ENCODE data around the gene GRK7.

DNA sequence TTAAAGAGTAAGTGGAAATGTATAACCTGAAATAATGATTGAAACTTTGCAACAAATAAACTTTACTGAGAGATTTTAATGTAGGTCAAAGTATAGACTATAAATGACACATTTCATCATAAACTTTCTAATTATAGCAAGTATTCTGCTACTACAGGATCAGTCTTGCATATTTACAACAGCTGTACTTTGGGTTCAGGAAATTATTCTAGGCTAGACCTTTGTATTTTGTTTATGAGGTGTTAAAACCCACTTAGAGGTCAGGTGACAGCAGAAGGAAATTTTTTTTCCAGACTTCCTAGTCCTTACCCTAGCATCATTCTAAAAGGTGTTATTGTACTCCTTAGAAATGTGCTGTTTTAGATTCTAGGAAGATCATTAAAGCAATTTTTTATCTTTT is 22.9 kb upstream of the GRK7 start:
- TF ChIP-seq, protein P1, sequence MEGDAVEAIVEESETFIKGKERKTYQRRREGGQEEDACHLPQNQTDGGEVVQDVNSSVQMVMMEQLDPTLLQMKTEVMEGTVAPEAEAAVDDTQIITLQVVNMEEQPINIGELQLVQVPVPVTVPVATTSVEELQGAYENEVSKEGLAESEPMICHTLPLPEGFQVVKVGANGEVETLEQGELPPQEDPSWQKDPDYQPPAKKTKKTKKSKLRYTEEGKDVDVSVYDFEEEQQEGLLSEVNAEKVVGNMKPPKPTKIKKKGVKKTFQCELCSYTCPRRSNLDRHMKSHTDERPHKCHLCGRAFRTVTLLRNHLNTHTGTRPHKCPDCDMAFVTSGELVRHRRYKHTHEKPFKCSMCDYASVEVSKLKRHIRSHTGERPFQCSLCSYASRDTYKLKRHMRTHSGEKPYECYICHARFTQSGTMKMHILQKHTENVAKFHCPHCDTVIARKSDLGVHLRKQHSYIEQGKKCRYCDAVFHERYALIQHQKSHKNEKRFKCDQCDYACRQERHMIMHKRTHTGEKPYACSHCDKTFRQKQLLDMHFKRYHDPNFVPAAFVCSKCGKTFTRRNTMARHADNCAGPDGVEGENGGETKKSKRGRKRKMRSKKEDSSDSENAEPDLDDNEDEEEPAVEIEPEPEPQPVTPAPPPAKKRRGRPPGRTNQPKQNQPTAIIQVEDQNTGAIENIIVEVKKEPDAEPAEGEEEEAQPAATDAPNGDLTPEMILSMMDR (IDR thresholded peaks at IDR 0.05): no peak
- no peak for TF ChIP-seq POLR2A (IDR thresholded peaks at IDR 0.05)
